Neural progenitor cell (in vitro differentiated cells): ENCODE measurements around the gene ZC3H12A.

Source experiments
- EZH2 ChIP-seq: fragments of 200-600 bp; sonication (generic); IDR thresholded peaks from 2 replicates; pipeline ENCODE4 v1.6.1; 2017; ENCODE audit warnings: antibody characterized with exemption, mild to moderate bottlenecking, moderate library complexity
- EZH2phosphoT487 ChIP-seq: fragments of 200-600 bp; sonication (generic); IDR thresholded peaks from 2 replicates; pipeline ENCODE4 v1.6.1; 2017; ENCODE audit warnings: antibody characterized with exemption

- TF ChIP-seq EZH2 (no peak), EZH2phosphoT487 (no peak)
Measured at GRCh38 chr1:37497832-37498231, 23.5 kb downstream of the ZC3H12A start.
